Daoy (cell line): Measurements from ENCODE around the gene LENEP. TPM values are rescaled to one million over a fixed set of nuclear protein-coding genes. Genes with fewer than 3 reads are reported as not detected.
A peak's percentile ranks its signal among the peaks of the same experiment; 100 is the strongest.

Experiments used
- DNase-seq: peaks from one replicate; pipeline ENCODE4 v3.0.0-alpha.2; 2015; ENCODE audit warnings: low read depth
- total RNA-seq: library from RNA; depleted of rRNA; stranded (reverse); fragments of >200 nt; shearing (Covaris generic); gene quantifications from 2 replicates; pipeline ENCODE4 v1.2.3, GENCODE V29; 2014

Gene LENEP
- total RNA-seq, 1 experiment from 2014 or later = not detected

GRCh38 chr1:154998818-154999570 lies 5.6 kb downstream of the LENEP start:
- peak; percentile 80 for DNase-seq

GRCh38 chr1:154999571-155000410 lies 6.4 kb downstream of the LENEP start:
- DNase-seq = no peak

- DNase-seq = no peak
These were observed 7.0 kb downstream of the LENEP start for GRCh38 chr1:155000411-155000725.

- peak; percentile 92 for DNase-seq
These were observed 7.5 kb downstream of the LENEP start for GRCh38 chr1:155000726-155001424.

- DNase-seq = no peak
These were observed 8.0 kb downstream of the LENEP start for GRCh38 chr1:155001425-155001674.

- DNase-seq = peak; percentile 100
These were observed 8.5 kb downstream of the LENEP start for GRCh38 chr1:155001675-155002463.

GRCh38 chr1:155002464-155003226 lies 9.3 kb downstream of the LENEP start, which contains the start of gene ZBTB7B:
Gene ZBTB7B (plus strand): TSS chr1:155002802. CDS start chr1:155014661, 11,859 bp downstream.
- peak; percentile 46 for DNase-seq

- peak; percentile 54 for DNase-seq
These were observed 9.9 kb downstream of the LENEP start for GRCh38 chr1:155003227-155003765.

- peak; percentile 68 for DNase-seq
These were observed 10.5 kb downstream of the LENEP start for GRCh38 chr1:155003766-155004351.

GRCh38 chr1:155004352-155005075 lies 11.1 kb downstream of the LENEP start:
- no peak for DNase-seq

GRCh38 chr1:155005076-155006011 lies 12.0 kb downstream of the LENEP start:
- peak; percentile 49 for DNase-seq

- DNase-seq = no peak
These were observed 13.3 kb downstream of the LENEP start for GRCh38 chr1:155006601-155007101.

GRCh38 chr1:155007251-155007828 lies 14.0 kb downstream of the LENEP start:
- no peak for DNase-seq

GRCh38 chr1:155008015-155008941 lies 14.9 kb downstream of the LENEP start:
- DNase-seq = no peak

- DNase-seq = no peak
These were observed 15.9 kb downstream of the LENEP start for GRCh38 chr1:155009221-155009711.

GRCh38 chr1:155009742-155010141 lies 16.4 kb downstream of the LENEP start:
- DNase-seq = no peak
